K562 (cell line): ENCODE results near the gene RRAS.

Experiments used
- FOXA1 ChIP-seq: fragments of 450-650 bp; IDR thresholded peaks from 2 replicates; pipeline ENCODE4 v1.6.1; 2016; ENCODE audit warnings: mild to moderate bottlenecking, borderline replicate concordance
- SIN3A ChIP-seq, 2 experiments: fragments of 150-350 bp in 1 of 2; IDR thresholded peaks; 2 replicates each; pipeline ENCODE4 v1.6.1; 2011 to 2016; ENCODE audit warnings: borderline replicate concordance in 2 of 2, low read depth in 2 of 2, low read length in 2 of 2, mild to moderate bottlenecking in 2 of 2, moderate library complexity in 2 of 2; ENCODE audit not compliant: control insufficient read depth in 1 of 2
- TARDBP ChIP-seq: fragments of 450-650 bp; IDR thresholded peaks from 2 replicates; pipeline ENCODE4 v1.6.1; 2016
- TEAD4 ChIP-seq, 2 experiments: sonication (generic) in 1 of 2; formaldehyde crosslinking in 1 of 2; IDR thresholded peaks; 2 replicates each; pipeline versions ENCODE4 v1.6.1 to v1.8.0; 2012 to 2022; ENCODE audit warnings: borderline replicate concordance in 1 of 2, inconsistent platforms in 1 of 2, low read length in 1 of 2, mild to moderate bottlenecking in 1 of 2, missing genetic modification reagents in 1 of 2
- ZNF23 ChIP-seq: fragments of 250-450 bp; sonication (Bioruptor Pico); IDR thresholded peaks from 2 replicates; pipeline ENCODE4 v1.4.0; 2020; ENCODE audit warnings: mild to moderate bottlenecking
- ZNF668 ChIP-seq: fragments of 250-450 bp; sonication (Bioruptor Pico); IDR thresholded peaks from 2 replicates; pipeline ENCODE4 v1.8.0; 2022; ENCODE audit warnings: mild to moderate bottlenecking, inconsistent platforms
- TF ChIP-seq, protein P1 (sequence below), 3 experiments: IDR thresholded peaks in 2 of 3; conservative IDR thresholded peaks in 1 of 3; 2 replicates each; pipeline ENCODE4 v1.5.1; 2011 to 2012; ENCODE audit warnings: low read length in 3 of 3, mild to moderate bottlenecking in 3 of 3, control low read depth in 2 of 3, improper control_type of control experiment in 1 of 3, inconsistent platforms in 1 of 3, low read depth in 1 of 3, mixed read lengths in 1 of 3, moderate library complexity in 1 of 3; ENCODE audit not compliant: insufficient read depth in 2 of 3

GRCh38 chr19:49629659-49630058, 10.3 kb downstream of the RRAS start:
- TF ChIP-seq TARDBP = no peak
- TF ChIP-seq FOXA1 = no peak
- no peak for TF ChIP-seq ZNF668 (CRISPR knock-in tag)
- no peak for TF ChIP-seq SIN3A (IDR thresholded peaks at IDR 0.05; ENCODE audit: borderline replicate concordance in 2 of 2, control insufficient read depth in 1 of 2, low read depth in 2 of 2, low read length in 2 of 2)
- TF ChIP-seq, protein P1, sequence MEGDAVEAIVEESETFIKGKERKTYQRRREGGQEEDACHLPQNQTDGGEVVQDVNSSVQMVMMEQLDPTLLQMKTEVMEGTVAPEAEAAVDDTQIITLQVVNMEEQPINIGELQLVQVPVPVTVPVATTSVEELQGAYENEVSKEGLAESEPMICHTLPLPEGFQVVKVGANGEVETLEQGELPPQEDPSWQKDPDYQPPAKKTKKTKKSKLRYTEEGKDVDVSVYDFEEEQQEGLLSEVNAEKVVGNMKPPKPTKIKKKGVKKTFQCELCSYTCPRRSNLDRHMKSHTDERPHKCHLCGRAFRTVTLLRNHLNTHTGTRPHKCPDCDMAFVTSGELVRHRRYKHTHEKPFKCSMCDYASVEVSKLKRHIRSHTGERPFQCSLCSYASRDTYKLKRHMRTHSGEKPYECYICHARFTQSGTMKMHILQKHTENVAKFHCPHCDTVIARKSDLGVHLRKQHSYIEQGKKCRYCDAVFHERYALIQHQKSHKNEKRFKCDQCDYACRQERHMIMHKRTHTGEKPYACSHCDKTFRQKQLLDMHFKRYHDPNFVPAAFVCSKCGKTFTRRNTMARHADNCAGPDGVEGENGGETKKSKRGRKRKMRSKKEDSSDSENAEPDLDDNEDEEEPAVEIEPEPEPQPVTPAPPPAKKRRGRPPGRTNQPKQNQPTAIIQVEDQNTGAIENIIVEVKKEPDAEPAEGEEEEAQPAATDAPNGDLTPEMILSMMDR (IDR thresholded peaks at IDR 0.05 in 2 of 3, conservative IDR thresholded peaks at IDR 0.05 in 1 of 3; ENCODE audit: insufficient read depth in 2 of 3, low read depth in 1 of 3, low read length in 3 of 3) = no peak
- TF ChIP-seq TEAD4 (IDR thresholded peaks at IDR 0.05; ENCODE audit: low read length) = no peak
- TF ChIP-seq TEAD4 (CRISPR knock-in tag; IDR thresholded peaks at IDR 0.05; ENCODE audit: borderline replicate concordance) = no peak
- no peak for TF ChIP-seq ZNF23 (CRISPR knock-in tag)
